ENCODE results near the gene ATG14.
"Not testable (repeated sequence)": the region's sequence is repeated elsewhere in the genome, so short reads cannot be mapped to it uniquely, and the experiment has no call there.

Gene ATG14

GRCh38 chr14:55386037-55386808 lies 25.4 kb downstream of the ATG14 start:
- no peak for DNase-seq

DNA sequence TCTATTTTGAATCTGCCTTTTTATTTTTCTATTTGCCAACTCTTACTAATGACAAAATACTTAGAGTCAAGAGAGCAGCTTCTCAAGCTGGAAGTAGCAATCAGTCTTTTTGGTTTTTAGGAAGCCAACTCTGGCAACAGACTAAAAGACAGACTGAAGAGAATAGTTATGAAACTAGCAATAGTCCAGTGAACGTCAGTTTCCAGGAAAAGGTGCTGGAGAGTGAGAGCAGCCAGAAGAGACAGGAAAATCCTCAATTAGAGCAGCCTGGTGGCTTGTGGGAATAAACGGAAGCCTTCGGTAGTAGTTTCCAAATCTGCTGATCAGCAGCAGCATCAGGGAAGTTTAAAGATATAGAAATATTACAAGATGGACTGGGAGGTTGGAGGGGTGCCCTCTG lies 27.1 kb downstream of the ATG14 start:
- no peak for DNase-seq

- DNase-seq, result no peak
Measured at GRCh38 chr14:55383541-55384140, 28.0 kb downstream of the ATG14 start.

DNA sequence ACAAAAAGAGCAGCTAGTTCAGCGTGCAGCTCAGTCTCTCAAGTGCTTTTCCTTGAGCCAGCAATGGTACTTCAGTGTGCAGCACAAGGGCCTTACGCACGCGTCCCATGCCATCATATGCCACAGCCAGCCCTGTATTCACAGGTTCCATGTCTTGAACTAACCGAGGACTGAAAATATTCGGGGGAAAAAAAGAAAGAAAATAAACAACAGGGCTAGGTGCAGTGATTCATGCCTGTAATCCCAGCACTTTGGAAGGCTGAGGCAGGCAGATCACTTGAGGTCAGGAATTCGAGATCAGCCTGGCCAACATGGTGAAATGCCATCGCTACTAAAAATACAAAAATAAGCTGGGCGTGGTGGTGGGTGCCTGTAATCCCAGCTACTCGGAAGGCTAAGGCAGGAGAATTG lies 28.6 kb downstream of the ATG14 start:
- DNase-seq, result not testable (repeated sequence)

- no peak for DNase-seq
Measured at GRCh38 chr14:55382483-55382882, 29.1 kb downstream of the ATG14 start.

DNA sequence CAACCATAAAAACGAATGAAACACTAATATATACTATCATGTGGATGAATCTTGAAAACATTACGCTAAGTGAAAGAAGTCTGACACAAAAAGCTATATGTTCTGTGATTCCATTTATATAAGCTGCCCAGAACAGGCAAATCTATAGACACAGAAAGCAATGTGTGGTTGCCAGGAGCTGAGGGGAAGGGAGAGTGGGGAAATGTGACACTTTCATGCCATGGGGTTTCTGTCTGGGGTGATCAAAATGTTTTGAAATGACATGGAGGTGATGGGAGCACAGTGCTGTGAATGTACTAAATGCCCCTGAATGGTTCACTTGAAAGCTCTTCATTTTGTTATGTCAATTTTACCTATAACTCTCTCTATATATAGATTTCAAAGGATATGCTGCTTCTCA lies 30.1 kb downstream of the ATG14 start:
- DNase-seq, result no peak

- DNase-seq, result no peak
Measured at GRCh38 chr14:55381040-55381439, 30.6 kb downstream of the ATG14 start.

DNA sequence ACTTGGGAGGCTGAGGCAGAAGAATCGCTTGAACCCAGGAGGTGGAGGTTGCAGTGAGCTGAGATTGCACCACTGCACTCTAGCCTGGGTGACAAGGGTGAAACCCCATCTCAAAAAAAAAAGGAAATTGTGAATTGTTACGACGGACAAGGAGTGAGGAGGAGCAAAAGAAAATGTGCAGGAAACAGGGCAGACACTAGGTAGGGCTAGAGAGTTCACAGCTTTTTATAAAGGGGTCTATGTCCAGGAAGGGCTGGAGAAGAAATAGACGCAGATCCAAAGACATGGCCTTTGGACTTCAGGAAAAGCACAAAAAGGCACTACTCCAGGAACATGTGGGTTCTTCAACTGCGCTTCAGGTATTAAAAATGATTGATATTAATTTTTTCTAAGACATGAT lies 34.4 kb downstream of the ATG14 start:
- no peak for DNase-seq

- DNase-seq, result no peak
Measured at GRCh38 chr14:55374771-55375170, 36.9 kb downstream of the ATG14 start.

GRCh38 chr14:55373784-55374705 lies 37.6 kb downstream of the ATG14 start:
- DNase-seq, result no peak

DNA sequence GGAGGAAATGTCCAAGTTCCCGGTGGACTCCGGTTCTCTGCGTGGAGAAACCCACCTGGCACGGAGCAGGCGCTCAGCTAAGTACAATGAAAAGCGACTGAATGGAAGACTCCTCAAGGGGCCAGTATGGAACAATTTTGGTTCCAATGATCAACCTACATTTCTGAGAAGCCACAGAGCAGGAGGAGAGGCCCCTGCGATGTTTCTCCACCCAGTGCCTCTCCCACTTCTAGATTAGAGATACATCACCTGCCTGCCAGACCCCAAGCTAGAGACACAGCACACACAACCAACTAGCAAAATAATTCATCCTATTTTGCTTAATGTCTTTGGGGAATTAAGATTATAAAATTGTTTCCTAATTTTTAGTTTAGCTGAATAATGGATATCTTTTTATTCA lies 38.8 kb downstream of the ATG14 start:
- DNase-seq, result no peak

DNA sequence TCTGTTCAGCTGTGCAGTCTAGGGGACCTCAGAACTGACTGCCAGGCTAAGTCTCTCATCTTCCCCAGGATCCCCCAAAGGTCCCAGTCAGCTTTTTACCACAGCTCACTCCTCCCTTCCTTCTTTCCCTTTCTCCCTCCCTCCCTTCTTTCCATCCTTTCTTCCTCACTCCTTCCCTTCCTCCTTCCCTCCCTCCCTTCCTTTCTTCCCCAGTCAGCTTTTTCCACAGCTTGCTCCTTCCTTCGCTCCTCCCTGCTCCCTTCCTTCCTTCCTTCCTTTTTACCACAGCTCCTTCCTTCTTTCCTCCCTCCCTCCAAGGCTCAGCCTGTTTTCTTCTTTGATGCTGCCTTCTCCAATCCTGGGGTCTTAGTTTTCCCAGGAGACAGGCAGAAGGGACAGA lies 39.2 kb downstream of the ATG14 start:
- DNase-seq, result no peak

GRCh38 chr14:55370883-55371455 lies 40.7 kb downstream of the ATG14 start:
- no peak for DNase-seq

DNA sequence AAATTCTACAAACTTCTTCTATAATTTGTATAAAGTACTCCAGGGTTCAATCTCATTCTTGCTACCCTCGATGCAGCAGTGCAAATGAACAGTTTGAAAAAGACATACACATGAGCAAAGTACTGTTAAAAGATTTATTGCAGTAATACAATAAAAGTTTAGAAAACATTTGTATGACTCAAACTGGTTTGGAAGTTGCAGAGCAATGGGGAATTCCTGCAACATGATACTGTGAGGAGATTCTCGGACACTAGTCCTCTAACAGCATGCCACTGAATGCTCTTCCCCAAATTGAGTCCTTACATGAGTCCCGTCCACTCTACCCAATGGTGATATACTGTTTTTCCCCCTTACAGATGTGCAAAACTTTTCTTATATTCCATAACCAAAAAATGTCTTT lies 45.4 kb downstream of the ATG14 start:
- no peak for DNase-seq

DNA sequence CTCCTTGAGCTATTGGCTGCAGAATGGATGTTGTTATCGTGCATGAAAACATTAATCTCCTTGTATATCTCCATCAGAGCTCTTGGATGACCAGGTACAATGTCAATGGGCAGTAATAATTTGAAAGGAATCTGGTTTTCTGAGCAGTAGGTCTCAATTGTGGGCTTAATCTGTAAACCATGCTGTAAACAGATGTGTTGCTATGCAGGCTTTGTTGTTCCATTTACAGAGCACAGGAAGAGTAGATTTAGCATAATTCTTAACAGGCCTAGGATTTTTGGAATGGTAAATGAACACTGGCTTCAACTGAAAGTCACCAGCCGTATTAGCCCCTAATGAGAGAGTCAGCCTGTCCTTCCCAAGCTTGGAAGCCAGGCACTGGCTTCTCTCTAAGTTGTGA lies 50.4 kb downstream of the ATG14 start:
- no peak for DNase-seq

GRCh38 chr14:55359307-55359706 lies 52.3 kb downstream of the ATG14 start:
- DNase-seq, result no peak

DNA sequence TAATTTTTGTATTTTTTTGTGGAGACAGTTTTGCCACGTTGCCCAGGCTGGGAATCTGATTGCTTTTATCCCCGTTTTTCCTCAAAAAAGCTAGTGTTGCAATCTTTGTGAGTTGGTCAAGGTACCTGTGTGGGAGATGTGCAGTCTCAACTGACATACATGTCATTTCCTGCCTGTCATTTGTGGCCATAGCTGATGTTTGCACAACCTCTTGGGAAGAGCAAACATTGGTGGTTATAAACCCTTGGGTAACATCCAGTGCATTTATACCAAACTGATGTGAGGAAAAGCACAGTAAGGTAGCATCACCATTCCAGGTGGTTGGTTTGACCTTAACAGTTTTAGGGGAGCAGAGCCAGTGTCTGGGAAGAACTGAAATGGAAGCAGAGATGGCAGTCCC lies 54.7 kb downstream of the ATG14 start:
- DNase-seq, result peak; percentile 30

- no peak for DNase-seq
Measured at GRCh38 chr14:55355922-55356321, 55.7 kb downstream of the ATG14 start.

DNA sequence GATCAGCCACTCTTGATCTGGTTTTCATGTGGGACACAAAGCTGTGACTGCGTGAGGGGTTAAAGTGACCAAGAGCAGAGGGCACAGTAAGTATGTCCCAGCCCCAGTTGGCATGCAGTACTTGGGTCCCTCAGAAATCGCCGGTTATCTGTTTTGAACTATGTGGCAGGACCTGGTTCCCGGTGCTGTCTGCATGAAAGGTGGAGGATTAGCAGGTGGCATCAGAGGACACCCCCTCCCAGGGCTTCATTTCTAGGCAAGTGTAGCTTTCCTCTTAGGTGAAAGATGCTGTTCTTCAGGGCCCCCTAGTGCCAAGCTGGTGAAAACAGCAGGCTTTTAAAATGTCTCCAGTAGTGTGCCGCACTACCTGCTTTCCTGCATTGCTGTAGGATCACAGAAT lies 57.1 kb downstream of the ATG14 start:
- DNase-seq, result peak; percentile 74

DNA sequence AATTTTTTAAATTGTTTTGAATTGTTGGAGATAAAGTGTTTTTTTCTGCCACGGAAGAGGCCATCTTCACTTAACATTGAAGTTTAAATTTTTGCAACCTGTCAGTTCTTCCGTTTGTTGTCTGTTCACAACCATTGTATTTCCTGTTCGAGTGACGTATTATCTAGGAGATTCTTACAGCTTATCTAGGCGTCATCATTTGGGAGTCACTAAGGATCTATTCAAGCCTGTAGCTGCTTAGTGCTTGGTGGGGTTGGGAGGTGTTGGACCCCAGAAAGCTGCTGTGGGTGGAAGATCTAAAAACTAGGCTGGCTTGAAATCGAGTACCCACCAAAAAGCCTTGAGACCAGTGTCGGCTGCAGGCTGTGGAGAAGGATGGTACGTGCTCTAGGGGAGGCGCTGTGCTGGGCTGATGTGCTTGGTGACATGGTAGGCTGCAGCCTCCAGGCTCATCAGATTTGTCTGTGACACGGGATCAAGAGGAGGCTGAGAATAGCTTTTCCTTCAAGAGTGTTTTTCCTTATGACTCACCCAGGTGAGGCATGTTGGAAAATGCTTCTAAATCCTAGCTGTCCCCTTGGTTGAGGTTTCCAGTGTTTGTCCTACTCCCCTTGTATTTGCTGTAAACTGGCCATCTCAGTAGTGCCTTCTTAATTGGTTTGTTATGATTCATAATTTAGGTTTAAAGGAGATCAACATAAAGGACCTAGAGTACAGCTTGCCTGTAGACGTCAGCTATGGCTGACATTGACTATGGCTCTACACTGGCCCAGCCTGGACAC lies 57.8 kb downstream of the ATG14 start:
- no peak for DNase-seq

DNA sequence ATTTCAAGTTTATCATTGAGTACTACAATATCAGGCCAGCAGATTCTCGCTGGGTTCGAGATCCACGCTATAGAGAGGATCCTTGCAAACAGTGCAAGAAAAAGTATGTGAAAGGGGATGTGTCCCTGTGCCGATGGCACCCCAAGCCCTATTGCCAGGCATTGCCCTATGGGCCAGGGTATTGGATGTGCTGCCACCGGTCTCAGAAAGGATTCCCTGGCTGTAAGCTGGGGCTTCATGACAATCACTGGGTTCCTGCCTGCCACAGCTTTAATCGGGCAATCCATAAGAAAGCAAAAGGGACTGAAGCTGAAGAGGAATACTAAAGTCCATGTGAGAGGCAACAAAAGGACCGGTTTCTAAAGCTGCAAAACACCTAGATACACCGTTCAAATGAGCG lies 59.4 kb downstream of the ATG14 start:
- DNase-seq, result no peak

- no peak for DNase-seq
Measured at GRCh38 chr14:55351111-55351510, 60.5 kb downstream of the ATG14 start.

- no peak for DNase-seq
Measured at GRCh38 chr14:55350461-55350860, 61.2 kb downstream of the ATG14 start.

All from NCI-H345 (cell line).